GM18870 (cell line): ENCODE results near the gene ATXN1.

ENCODE experiments used
- ATAC-seq: cut with Tn5 transposase; IDR thresholded peaks from one replicate; pipeline ENCODE4 v1.9.1; 2021; ENCODE audit warnings: moderate library complexity; ENCODE audit not compliant: unreplicated experiment

The ATXN1 gene

GRCh38 chr6:16354692-16355091 is 406.6 kb downstream of the ATXN1 start:
- no peak for ATAC-seq

DNA sequence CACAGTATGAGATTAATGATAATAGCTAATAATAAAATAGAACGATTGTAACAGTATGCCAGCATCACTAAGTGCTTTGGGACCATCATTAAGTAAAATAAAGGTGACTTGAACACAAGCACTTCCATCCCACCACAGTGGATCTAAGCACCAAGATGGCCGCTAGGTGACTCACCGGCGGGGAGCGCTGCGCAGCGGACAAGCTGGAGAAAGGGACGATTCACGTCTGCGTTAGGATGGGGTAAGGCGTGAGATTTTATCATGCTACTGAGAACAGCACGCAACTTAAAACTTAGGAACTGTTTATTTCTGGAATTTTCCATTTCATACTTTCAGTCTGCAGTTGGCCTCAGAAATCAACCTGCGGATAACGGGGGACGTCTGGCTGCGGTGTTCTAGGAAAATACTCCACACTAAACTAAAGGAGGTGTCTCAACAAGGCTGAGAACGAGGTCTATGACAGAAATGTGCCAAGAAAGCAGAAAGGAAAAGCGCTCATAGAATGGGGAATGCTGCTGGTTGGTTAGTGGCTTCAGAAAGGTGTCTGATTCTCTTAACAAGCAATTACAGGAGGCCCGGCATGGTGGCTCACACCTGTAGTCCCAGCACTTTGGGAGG is 408.3 kb downstream of the ATXN1 start:
- no peak for ATAC-seq

DNA sequence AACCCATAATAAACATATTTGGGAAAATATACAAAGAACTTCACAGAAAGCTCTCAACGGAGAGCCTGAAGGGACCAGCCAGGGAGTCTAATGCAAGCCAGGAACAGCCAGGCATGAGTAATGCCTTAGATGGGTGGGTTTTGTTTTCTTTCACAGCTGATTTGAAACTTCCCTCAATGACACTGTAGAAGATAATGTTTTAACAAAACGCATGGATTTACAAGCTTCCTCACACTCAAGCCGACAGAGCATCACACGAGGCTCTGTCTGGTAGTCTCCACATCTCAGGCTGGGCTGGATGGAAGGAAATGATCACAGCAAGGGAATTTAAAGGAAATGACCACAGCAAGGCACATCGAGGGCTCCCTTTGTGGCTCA is 409.0 kb downstream of the ATXN1 start:
- ATAC-seq: no peak

- ATAC-seq: no peak
Observed at GRCh38 chr6:16349544-16349943, 411.7 kb downstream of the ATXN1 start.

GRCh38 chr6:16346831-16347230 is 414.4 kb downstream of the ATXN1 start:
- ATAC-seq: no peak

GRCh38 chr6:16345449-16346330 is 415.6 kb downstream of the ATXN1 start:
- no peak for ATAC-seq

DNA sequence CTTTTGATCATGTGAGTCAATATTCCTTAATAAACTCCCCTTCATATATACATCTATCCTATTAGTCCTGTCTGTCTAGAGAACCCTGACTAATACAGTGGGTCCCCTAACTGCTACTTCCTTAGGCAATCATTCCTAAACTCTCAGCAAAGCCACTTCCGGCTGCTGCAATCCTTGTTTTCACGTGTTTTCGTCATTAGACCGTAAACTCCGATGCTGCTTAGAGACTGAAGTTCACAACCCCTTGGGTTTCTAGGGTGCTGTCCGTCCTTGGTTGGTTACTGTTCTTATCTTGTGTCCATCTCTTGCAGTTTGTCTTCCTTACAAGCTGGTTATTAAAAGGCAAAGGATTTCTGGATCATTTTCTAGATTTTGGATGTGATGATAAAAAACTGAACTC is 416.5 kb downstream of the ATXN1 start:
- ATAC-seq: no peak

DNA sequence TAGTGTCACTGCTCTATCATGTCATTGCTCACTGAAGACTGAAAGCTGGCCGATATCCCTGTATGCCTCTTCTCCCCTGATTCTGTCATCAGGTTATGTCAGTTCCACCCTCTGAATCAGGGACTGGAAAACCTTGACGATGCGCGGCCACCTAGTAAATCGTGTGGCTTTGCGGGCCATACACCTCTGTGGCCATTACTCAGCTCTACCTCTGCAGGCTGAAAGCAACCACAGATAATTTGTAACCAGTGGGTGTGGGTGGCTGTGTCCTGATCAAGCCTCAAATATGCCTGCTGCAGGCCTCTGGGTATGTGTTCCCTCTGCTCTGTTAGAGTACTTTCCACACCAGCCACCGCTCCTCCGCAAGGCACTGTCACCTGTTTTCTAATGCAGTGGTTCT is 417.7 kb downstream of the ATXN1 start:
- no peak for ATAC-seq

- ATAC-seq: no peak
Observed at GRCh38 chr6:16339265-16339587, 422.0 kb downstream of the ATXN1 start.

- no peak for ATAC-seq
Observed at GRCh38 chr6:16338577-16339264, 422.5 kb downstream of the ATXN1 start.

DNA sequence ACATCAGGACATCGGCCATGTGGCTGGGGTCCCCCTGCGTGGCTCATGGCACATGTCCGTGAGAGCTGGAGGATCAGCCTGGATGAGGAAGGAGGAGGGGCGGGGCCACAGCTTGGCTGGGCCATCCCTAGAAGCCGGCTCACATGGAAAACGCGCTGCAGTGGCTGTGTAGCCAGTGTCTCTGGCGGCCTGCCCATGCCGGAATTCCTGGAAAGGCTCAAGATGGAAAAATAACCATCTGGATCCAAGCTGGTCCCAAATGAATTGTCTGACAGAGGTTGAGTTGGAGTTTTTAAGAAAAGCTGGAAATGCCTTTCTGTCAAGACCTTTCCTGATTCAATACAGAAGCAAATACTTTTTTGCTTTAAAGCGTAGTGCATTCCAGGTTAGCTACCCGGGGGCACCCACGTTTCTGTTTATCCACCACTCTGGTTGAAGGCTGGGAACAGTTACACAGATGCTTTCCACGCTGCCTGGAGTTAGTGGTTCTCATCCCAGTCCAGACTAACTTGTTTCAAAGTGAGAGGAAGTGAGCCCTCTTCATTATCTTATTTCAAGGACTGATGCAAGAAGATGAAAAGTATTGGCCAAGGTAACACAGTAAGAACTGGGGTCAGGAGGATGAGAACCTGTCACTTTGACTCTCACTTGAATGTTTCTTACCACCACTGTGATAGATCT is 423.8 kb downstream of the ATXN1 start:
- no peak for ATAC-seq

DNA sequence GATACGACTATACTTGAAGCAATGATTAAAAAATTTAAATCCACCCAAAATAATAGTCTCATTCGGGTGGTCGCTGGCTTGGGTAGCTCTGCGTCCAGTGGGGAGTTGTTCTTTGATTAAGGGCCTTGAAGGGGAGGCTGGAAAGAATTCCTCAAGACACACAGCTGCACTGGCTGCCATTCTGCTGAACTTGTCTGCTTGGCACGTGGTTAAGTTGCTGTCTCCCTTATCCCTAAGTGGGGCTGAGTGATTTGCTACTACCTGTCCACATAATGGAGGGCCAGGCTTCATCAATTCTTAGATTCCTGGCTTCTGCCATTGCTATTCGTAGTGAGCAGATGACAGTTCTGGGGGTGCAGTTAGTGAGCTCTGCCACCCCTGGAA is 424.4 kb downstream of the ATXN1 start:
- ATAC-seq: no peak

- ATAC-seq: no peak
Observed at GRCh38 chr6:16336056-16336818, 425.0 kb downstream of the ATXN1 start.

DNA sequence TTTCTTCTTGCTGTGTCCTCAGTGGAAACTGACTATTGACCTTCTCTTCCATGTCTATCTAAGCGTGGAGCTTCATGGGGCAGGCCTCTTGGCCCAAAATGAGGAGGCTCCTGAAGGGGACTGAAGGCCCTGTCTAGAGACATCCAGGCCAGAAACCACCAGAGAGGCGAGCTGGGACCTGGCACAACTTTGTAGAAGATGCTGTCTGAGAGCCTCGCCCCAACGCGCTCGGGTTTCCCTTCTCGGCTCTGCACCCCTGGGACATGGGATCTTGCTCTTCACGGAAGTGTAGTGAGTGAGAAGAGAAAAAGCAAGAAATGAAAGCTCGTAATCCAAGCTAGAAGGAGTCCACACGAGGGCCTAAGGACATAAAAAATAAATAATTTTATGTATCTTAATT is 426.1 kb downstream of the ATXN1 start:
- ATAC-seq: no peak

- ATAC-seq: no peak
Observed at GRCh38 chr6:16334671-16335070, 426.6 kb downstream of the ATXN1 start.

DNA sequence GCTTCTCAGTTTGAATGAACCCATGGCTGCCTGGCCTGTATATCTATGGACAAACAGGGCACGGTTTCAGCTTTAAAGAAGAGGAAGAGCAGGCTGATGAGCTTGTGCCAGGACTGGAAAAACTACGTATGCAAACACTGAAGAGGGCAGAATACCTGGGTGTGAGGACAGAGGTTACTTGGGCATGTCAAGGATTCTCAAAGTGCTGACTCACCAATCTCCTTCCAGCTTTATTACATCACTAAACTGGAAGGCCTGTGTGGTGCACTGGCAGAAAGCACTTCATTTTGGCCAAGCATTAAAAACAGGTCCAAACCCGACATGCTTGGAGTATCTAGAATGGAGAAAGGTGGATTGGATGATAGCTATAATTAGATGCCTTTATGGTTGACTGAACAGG is 427.7 kb downstream of the ATXN1 start:
- no peak for ATAC-seq

DNA sequence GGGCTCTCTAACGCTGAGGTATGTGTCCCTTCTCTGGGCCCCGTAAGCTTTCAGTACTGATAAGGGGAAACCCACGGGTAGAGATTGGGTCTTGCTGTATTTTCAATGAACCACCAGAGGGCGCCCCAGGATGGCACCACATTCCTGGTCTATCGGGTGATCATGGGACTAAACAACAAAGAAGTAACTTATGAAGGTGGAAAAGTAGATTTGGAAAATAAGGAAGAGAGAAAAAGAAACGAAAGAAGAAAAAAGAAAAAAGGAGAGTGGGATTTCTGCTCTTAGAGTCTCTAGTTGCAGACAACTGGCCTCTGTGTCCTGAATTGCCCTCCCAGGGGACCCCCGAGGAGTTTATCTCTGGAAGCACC is 429.1 kb downstream of the ATXN1 start:
- peak; percentile 73 for ATAC-seq

GRCh38 chr6:16331384-16332174 is 429.7 kb downstream of the ATXN1 start:
- peak; percentile 61 for ATAC-seq

DNA sequence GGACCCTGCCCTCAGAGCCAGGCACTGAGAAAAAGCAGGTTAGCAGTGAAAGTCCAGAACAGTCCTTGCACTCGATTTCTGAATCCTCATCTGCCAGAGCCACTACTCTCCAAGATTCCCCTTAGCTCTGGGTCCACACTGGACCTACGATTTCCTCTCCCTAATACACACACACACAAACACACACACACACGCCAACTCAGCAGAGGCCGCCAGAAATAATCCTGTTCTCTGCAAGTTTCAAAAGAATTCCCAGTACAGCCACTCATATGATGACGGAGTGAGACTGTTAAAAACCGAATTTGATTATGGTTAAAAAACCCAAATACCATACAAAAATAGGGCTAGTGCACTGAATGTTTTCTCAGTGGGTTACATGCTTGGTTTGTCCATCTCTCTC is 432.0 kb downstream of the ATXN1 start:
- ATAC-seq: no peak

DNA sequence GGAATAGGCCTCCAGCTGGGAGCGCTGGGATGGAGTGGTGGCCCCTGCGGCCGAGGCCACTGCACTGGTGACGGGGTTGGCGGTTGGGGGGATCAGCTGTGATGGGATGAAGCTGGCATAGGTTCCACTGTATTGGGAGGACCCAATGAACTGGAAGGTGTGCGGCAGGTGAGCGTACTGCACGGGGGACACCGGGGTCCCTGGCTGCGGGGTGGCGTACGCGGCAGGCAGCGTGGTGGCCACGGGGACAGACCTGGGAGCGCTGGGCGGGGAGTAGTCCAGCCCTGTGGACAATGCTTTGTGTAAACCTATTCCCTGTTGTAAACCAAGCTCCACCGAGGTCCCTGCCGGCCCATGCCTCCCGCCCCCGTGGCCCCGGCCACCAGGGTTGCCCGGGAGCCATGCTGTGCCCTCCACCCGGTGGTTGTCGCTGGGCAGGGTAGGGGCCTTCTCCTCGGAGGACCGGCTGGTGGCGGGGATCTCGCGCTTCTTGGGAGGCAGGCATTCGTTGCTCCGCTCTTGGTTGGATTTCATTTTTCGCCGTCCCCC is 433.4 kb downstream of the ATXN1 start:
- no peak for ATAC-seq
